HG03103 (cell line): ENCODE measurements around the gene CSF2.

Source experiments
- ATAC-seq: cut with Tn5 transposase; IDR thresholded peaks from one replicate; pipeline ENCODE4 v1.9.1; 2021; ENCODE audit warnings: low read depth; ENCODE audit not compliant: unreplicated experiment

The CSF2 gene

GRCh38 chr5:132086277-132086794 is 12.7 kb downstream of the CSF2 start:
- ATAC-seq, result no peak

DNA sequence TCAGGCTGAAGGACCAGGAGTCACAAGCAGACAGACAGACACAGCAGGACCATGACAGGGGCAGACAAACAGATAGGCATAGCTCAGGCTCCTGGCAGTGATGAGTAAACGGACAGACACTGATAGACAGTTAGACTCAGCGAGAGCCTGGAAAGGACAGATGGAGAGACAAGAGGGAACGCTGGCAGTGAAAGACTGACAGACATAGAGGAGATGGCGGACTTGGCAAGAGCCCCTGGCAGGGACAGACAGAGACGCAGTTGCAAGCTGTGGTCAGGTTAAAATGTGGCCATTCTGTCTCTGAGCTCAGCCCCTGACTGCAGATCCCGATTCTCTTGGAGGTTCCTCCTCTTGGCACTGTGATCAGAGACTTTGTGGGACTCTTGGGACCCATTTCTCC is 13.6 kb downstream of the CSF2 start:
- no peak for ATAC-seq

GRCh38 chr5:132087661-132088060 is 14.1 kb downstream of the CSF2 start:
- ATAC-seq, result no peak

- no peak for ATAC-seq
Measured at GRCh38 chr5:132089363-132089762, 15.8 kb downstream of the CSF2 start.

- no peak for ATAC-seq
Measured at GRCh38 chr5:132090107-132090506, 16.5 kb downstream of the CSF2 start.

DNA sequence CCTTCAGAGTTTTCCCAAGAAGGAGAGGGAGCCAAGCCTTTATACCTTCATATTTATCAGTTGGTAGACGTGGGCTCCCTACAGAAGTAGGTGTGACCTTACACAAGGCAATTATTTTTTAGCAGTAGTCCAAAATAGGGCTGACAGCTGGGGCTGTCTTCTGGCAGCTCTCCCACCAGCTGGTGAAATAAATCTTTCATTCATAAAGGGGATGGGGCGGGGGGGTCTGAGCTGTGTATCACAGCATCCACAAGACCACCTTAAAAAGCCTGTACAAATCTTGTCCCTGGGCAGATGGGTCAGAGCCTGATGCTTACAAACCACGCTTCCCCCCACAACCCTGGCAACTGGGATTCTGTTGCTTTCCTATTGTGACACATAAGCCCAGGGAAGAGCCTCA is 19.7 kb downstream of the CSF2 start:
- ATAC-seq, result no peak

- ATAC-seq, result no peak
Measured at GRCh38 chr5:132094393-132095076, 20.9 kb downstream of the CSF2 start.

GRCh38 chr5:132095077-132095410 is 21.5 kb downstream of the CSF2 start:
- no peak for ATAC-seq

DNA sequence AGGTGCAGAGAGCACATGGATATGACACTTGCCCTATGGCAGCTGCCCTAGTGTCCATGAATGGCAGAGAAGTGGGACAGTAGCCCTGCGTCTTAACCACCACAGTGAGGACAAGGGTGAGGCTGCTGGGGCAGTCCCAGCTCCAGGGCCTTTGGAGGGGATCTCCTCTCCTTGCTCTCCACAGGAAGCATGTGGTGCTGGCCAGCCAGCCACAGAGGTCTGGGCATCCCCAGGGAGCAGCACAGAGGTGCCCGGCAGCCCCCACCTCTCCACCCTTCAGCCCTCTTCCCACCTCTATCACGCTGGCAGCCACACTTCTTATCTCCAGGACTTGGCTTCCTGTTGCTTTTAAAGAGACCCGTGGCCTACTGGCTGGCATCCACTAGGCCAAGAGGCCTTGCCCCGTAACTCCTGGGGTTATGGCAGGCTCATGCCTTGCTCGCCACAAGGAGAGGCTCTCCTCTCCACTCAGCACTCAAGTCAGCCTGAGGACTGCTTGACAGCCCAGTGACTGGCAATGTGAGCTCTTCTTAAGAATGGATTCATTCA is 21.9 kb downstream of the CSF2 start:
- no peak for ATAC-seq

GRCh38 chr5:132096904-132097303 is 23.3 kb downstream of the CSF2 start:
- no peak for ATAC-seq

DNA sequence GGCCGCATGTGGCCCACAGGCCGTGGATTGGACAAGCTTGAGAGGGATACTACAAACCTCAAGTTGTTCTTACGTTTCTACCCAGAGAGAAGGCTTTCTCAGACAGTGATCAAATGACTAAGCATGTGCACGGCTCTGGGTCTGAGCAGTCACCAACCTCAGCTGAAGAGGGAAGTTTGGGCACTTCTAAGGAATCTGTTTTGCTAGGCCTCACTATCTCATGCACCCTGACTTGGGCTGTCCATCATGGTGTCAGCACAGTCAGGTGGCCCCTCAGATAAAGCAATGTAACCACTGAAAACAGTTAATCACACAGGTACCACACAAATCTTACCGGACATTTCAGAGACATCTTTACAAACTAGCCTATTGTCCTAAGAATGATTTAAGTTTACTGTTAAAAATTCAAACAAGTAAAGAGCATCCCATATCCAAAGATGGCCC is 24.6 kb downstream of the CSF2 start:
- no peak for ATAC-seq

DNA sequence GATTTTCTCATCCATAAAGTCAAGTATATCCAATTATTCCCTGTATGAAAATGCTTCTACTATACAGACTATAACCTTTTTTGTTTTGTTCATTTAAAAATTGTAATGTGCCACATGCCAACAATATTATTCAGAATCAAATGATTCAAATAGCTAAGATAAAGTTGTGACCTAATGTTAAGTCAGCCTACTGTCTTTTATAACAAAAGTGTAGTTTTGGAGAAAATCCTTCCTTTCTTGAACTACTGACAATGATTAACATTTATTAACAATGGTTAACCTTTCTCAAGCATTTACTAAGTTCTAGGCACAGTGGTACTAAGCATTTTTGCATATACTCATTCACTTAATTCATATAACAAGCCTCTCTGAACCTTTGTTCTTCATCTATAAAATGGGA is 25.0 kb downstream of the CSF2 start:
- ATAC-seq, result no peak

DNA sequence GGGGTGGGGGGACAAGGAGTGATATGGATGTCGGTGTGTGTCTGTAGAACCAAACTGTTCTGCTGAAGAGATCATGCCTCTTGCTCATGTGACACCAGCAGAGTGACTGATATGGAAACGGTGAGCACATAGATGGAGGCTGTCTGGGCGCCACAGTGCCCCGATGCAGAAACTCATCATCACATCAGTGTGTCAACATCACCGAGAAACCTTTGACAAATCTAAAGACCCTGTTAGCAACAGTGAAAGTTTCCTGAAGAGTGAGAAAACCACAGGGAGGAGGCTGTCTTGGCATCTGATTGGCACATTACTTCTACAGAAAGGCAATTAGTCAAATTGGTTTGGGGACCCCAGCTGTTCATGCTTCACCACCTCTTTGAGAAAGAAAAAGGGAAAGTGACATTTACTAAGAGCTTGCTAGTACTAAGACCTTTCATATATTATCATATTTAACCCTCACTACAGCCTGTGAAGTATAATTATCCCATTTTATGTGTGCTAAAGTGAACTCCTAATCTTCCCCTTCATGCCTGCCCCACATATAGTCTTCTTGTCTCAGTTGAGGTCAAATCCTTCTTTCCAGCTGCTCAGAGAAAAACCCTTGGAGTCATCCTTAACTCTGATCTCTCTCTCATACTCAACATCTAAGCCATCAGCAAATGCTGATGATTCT is 25.6 kb downstream of the CSF2 start:
- no peak for ATAC-seq

DNA sequence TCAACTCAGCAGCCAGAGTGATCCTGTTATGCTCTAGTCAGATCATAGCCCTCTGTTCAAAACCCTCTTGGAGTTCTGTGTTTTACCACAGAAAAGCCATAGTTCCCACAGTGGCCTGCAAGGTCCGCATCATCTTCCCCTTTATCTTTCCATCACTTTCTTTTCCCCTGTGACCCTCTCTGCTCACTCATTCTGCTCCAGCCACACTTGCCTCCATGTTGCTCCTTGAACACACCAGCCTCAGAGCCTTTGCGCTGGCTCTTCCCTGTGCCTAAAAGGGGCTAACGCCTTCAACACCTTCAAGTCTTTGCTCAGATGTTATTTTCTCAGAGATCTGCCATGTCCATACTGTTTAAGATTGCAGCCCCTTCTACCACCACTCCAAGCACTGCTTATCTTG is 26.3 kb downstream of the CSF2 start:
- no peak for ATAC-seq

DNA sequence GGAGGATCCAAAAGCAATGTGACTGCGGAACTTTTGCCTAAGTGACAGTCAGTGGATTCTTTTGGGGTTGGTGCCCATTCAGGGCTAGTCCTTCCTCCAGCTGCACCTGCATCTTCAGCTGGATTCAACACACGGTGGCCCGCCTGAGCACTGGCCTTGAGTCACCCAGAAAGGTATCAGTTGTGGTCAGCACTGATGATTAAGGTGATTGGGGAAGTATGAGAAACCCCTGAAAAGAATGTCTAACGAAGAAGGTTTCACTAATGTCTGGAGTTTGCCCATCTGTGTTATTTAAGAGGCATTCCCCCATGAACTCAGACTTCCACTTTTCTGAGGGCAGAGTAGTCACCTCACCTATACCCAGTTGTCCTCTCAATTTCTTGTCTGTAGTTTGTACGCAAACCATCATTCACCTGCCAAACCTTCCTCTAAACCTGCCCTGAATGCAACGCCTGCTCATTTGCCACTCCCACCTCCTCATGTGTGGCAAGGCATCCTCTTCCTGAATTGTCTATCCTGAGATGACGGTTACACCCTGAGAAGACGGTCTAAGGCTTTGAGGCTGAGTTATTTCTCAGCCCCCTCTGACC is 27.2 kb downstream of the CSF2 start:
- peak; percentile 22 for ATAC-seq

GRCh38 chr5:132101385-132101880 is 27.8 kb downstream of the CSF2 start:
- no peak for ATAC-seq

- ATAC-seq, result no peak
Measured at GRCh38 chr5:132102101-132102701, 28.6 kb downstream of the CSF2 start.

GRCh38 chr5:132102944-132103331 is 29.3 kb downstream of the CSF2 start:
- no peak for ATAC-seq

DNA sequence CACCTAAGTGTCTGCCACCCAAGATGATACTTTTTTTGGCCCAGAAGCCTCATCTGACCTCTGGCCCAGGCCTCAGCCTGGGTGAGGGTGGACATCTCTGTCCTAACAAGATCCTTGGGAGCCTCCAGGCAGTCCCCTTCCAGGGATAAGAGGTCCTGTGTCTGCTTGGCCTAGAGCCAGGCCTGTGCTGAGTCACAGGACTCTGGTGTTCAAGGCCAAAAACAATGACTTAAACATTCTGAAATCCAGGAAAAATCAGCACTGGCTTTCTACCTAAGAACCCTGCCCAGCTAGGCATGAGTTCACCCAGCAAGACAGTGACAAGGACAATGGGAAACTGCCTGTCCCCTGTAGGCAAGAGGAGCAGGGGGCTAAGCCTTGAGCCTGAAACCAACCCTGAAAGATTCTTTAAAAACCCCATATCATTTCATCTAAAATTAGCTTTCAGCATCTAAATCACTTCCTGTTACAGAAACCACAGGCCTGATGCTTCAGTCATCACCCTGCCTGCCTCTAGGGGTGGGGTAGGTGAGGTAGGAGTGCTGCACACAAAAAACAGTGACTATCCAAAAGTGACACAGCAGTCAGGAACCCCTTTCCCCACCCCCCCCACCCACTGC is 29.9 kb downstream of the CSF2 start:
- peak; percentile 71 for ATAC-seq

- ATAC-seq, result peak; percentile 6
Measured at GRCh38 chr5:132103969-132104391, 30.4 kb downstream of the CSF2 start.

GRCh38 chr5:132104556-132104955 is 31.0 kb downstream of the CSF2 start:
- no peak for ATAC-seq
